Measurements from ENCODE around the gene FBLL1.

The FBLL1 gene

GRCh38 chr5:168552146-168552545 is 23.0 kb downstream of the FBLL1 start:
- no peak for DNase-seq (ENCODE audit: low read depth)
- H3K4me3 ChIP-seq (ENCODE audit: low read depth, low read length), result no peak overlapping the region
- TF ChIP-seq CTCF (IDR thresholded peaks at IDR 0.05; ENCODE audit: low read depth, low read length, missing control alignments), result no peak

GRCh38 chr5:168553377-168554130 is 24.4 kb downstream of the FBLL1 start:
- no peak for DNase-seq (ENCODE audit: low read depth)
- H3K4me3 ChIP-seq (ENCODE audit: low read depth, low read length), result no peak overlapping the region
- TF ChIP-seq CTCF (IDR thresholded peaks at IDR 0.05; ENCODE audit: low read depth, low read length, missing control alignments), result no peak

GRCh38 chr5:168557389-168557788 is 28.3 kb downstream of the FBLL1 start:
- DNase-seq (ENCODE audit: low read depth), result no peak
- no peak overlapping the region for H3K4me3 ChIP-seq (ENCODE audit: low read depth, low read length)
- no peak for TF ChIP-seq CTCF (IDR thresholded peaks at IDR 0.05; ENCODE audit: low read depth, low read length, missing control alignments)

GRCh38 chr5:168562279-168562678 is 33.2 kb downstream of the FBLL1 start:
- no peak overlapping the region for H3K4me3 ChIP-seq (ENCODE audit: low read depth, low read length)
- no peak for TF ChIP-seq CTCF (IDR thresholded peaks at IDR 0.05; ENCODE audit: low read depth, low read length, missing control alignments)
- no peak for DNase-seq (ENCODE audit: low read depth)

- no peak for TF ChIP-seq CTCF (IDR thresholded peaks at IDR 0.05; ENCODE audit: low read depth, low read length, missing control alignments)
- no peak for DNase-seq (ENCODE audit: low read depth)
- H3K4me3 ChIP-seq (ENCODE audit: low read depth, low read length), result no peak overlapping the region
Measured at GRCh38 chr5:168563959-168564358, 34.9 kb downstream of the FBLL1 start.

- TF ChIP-seq CTCF (IDR thresholded peaks at IDR 0.05; ENCODE audit: low read depth, low read length, missing control alignments), result no peak
- no peak for DNase-seq (ENCODE audit: low read depth)
- no peak overlapping the region for H3K4me3 ChIP-seq (ENCODE audit: low read depth, low read length)
Measured at GRCh38 chr5:168568738-168569137, 39.6 kb downstream of the FBLL1 start.
